Measurements from ENCODE around the gene ZNF414. TPM values are rescaled to one million over a fixed set of nuclear protein-coding genes. Genes with fewer than 3 reads are reported as not detected.

The ZNF414 gene
- 1.9 to 6.0 TPM (median 2.5 TPM) in 3 replicates for polyA plus RNA-seq
- 0.77 TPM for polyA plus RNA-seq (2011; ENCODE audit: low read depth)
- polyA plus RNA-seq (2011; cell fraction: cytosol; rRNA removed), result 1.8 and 4.8 TPM in 2 replicates
- 5.0 and 6.2 TPM in 2 replicates for polyA plus RNA-seq (2011; cell fraction: nucleus; rRNA removed)
- polyA plus RNA-seq (2012; ENCODE audit: low replicate concordance), result 5.7 and 16.5 TPM in 2 replicates
- polyA minus RNA-seq, result 1.6 to 2.6 TPM (median 1.6 TPM) in 3 replicates
- polyA minus RNA-seq (2011; cell fraction: cytosol; rRNA and poly(A)+ RNA removed), result 7.1 TPM
- polyA minus RNA-seq (2011; cell fraction: nucleus; rRNA and poly(A)+ RNA removed), result 2.1 and 6.1 TPM in 2 replicates

GRCh38 chr19:8513687-8514504 is at the start of gene ZNF414:
Gene ZNF414, minus strand, starts transcription at chr19:8514167. Its CDS starts 121 bp downstream, at chr19:8514046.
- Histone ChIP-seq H3K4me1 (ENCODE audit: control insufficient read depth, extremely low read depth, insufficient read depth, low read length) (peaks cover 13% of the 10 kb centered on the region), H3K4me2 (ENCODE audit: control insufficient read depth, extremely low read depth, insufficient read depth, low read depth, low read length) (peak within 1 kb of the TSS; percentile 83), H3K9me1 (ENCODE audit: control insufficient read depth, extremely low read depth, insufficient read depth, low read length) (no peaks in the 10 kb centered on the region), H3K4me3 (ENCODE audit: control insufficient read depth in 2 of 3, extremely low read depth in 1 of 3, insufficient read depth in 2 of 3, low read depth in 1 of 3, low read length in 3 of 3) (peak within 1 kb of the TSS; percentile 67 to 71 (median 70)), H3K36me3 (ENCODE audit: control insufficient read depth in 2 of 2, extremely low read depth in 1 of 2, insufficient read depth in 2 of 2, low read length in 2 of 2) (peaks cover 0 to 2% of the 10 kb centered on the region in 2 experiments), H3K27ac (ENCODE audit: control insufficient read depth, insufficient read depth, low read length) (peak within 1 kb of the TSS; percentile 89), H2AFZ (ENCODE audit: control insufficient read depth, low read length) (peak within 1 kb of the TSS; percentile 95), H3K9me3 (ENCODE audit: control insufficient read depth, low read depth, low read length) (no peaks in the 10 kb centered on the region), H3K9ac (ENCODE audit: control insufficient read depth, extremely low read depth, insufficient read depth, low read length) (peak within 1 kb of the TSS; percentile 93), H3K79me2 (ENCODE audit: control insufficient read depth, insufficient read depth, low read length) (no peaks in the 10 kb centered on the region), H3K27me3 (ENCODE audit: control insufficient read depth, extremely low read depth, insufficient read depth, low read length) (no peaks in the 10 kb centered on the region), H4K20me1 (ENCODE audit: control insufficient read depth, extremely low read depth, insufficient read depth, low read length) (no peaks in the 10 kb centered on the region)
- dilution Hi-C loops (cut with MboI; ENCODE audit: extremely low pct_ligation_motif_present, low sequenced_read_pairs), result no loop called here
- TF ChIP-seq EZH2 (IDR thresholded peaks at IDR 0.05; ENCODE audit: low read length) (no peak), CTCF (optimal IDR thresholded peaks at IDR 0.05 in 1 of 3, IDR thresholded peaks at IDR 0.05 in 1 of 3, conservative IDR thresholded peaks at IDR 0.05 in 1 of 3; ENCODE audit: extremely low read depth in 1 of 3, insufficient read depth in 2 of 3, low read length in 3 of 3) (no peak)
- FAIRE-seq (peak; percentile 77), DNase-seq (ENCODE audit: low read depth, low spot score) (peak; percentile 89)

DNA sequence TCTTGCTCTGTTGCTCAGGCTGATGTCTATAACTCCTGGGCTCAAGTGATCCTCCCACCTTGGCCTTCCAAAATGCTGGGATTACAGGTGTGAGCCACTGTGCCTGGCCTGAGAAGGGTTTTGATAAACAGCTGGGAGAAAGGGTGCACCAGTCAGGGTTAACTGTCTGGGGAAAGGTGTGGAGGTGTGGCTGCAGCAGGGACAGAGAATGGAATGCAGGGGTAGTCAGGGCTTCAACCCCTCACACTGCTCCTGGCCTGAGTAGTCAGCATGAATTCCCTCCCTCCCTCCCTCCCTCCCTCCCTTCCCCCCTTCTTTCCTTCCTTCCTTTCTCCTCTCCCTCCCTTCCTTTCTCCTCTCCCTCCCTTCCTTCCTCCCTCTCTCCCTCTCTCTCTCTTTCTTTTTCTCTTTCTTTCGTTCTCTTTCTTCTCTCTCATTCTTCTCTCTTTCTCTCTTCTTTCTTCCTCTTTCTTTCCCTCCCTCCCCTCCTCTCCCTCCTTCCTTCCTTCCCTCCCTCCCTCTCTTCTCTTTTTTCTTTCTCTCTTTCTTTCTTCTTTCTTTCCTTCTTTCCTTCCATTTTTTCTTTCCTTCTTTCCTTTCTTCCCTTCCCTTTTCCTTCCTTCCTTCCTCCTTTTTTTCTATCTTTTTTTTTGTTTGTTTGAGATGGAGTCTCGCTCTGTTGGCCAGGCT is 47.3 kb upstream of the ZNF414 start:
- Histone ChIP-seq H3K36me3 (ENCODE audit: control insufficient read depth in 2 of 2, extremely low read depth in 1 of 2, insufficient read depth in 2 of 2, low read length in 2 of 2) (no peaks in the 10 kb centered on the region), H3K9me1 (ENCODE audit: control insufficient read depth, extremely low read depth, insufficient read depth, low read length) (no peaks in the 10 kb centered on the region), H3K4me1 (ENCODE audit: control insufficient read depth, extremely low read depth, insufficient read depth, low read length) (no peaks in the 10 kb centered on the region), H3K4me2 (ENCODE audit: control insufficient read depth, extremely low read depth, insufficient read depth, low read depth, low read length) (no peak overlapping the region), H3K9ac (ENCODE audit: control insufficient read depth, extremely low read depth, insufficient read depth, low read length) (no peak overlapping the region), H3K79me2 (ENCODE audit: control insufficient read depth, insufficient read depth, low read length) (no peaks in the 10 kb centered on the region), H2AFZ (ENCODE audit: control insufficient read depth, low read length) (no peak overlapping the region), H3K9me3 (ENCODE audit: control insufficient read depth, low read depth, low read length) (no peaks in the 10 kb centered on the region), H3K27ac (ENCODE audit: control insufficient read depth, insufficient read depth, low read length) (no peak overlapping the region), H3K27me3 (ENCODE audit: control insufficient read depth, extremely low read depth, insufficient read depth, low read length) (no peaks in the 10 kb centered on the region), H3K4me3 (ENCODE audit: control insufficient read depth in 2 of 3, extremely low read depth in 1 of 3, insufficient read depth in 2 of 3, low read depth in 1 of 3, low read length in 3 of 3) (no peak overlapping the region), H4K20me1 (ENCODE audit: control insufficient read depth, extremely low read depth, insufficient read depth, low read length) (no peaks in the 10 kb centered on the region)
- no peak for TF ChIP-seq CTCF (optimal IDR thresholded peaks at IDR 0.05 in 1 of 3, IDR thresholded peaks at IDR 0.05 in 1 of 3, conservative IDR thresholded peaks at IDR 0.05 in 1 of 3; ENCODE audit: extremely low read depth in 1 of 3, insufficient read depth in 2 of 3, low read length in 3 of 3)
- no peak for TF ChIP-seq EZH2 (IDR thresholded peaks at IDR 0.05; ENCODE audit: low read length)
- DNase-seq (ENCODE audit: low read depth, low spot score) (no peak), FAIRE-seq (no peak)
- dilution Hi-C loops (cut with MboI; ENCODE audit: extremely low pct_ligation_motif_present, low sequenced_read_pairs), result no loop called here
